ENCODE measurements around the gene LRPAP1.
A peak's percentile ranks its signal among the peaks of the same experiment; 100 is the strongest.
"Not testable (repeated sequence)": the region's sequence is repeated elsewhere in the genome, so short reads cannot be mapped to it uniquely, and the experiment has no call there.

Gene LRPAP1

DNA sequence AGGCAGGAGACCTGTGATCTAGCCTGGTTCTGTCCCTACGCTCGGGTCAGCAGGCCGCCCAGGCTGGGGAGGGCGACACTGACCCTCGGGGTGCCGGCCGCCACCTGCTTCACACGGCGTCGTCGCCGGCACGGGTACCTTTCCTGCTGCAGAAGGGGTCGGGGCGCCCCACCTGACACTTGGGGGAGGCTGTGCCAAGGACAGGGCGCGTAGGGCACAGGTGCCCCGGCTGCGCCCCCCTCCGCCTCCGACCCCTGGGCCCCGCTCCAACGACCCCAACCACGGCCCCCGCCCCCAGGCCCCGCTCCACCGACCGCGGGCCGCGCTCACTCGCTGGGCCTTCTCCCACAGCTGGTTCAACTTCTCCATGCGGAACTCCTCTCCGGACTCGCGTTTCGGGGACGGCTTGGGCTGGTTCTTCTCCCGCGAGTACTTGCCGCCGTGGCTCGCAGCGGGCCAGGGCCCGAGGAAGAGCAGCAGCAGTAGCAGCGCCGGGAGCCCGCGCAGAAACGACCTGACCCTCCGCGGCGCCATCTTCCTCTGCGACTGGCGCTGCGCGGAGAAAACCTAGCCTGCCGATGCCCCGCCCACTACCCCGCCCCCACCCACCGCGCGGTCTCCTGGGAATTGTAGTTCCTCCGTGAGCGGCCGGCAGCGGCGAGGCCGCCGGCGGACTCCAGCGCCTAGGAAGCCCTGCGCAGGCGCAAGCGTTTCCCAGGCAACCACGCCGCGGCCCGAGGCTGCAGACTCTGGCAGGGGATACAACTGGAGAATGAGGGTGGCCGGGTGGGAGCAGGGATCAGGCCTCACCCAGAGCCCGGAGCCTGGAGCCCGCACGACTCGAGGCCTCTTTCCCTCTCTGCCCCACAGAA lies at the start of gene LRPAP1:
LRPAP1 (minus strand) TSS at position 544 of the 872 bp plus-strand sequence; CDS start at position 534, 10 bp downstream.
- DNase-seq (ENCODE audit: low spot score): peak; percentile 94

DNA sequence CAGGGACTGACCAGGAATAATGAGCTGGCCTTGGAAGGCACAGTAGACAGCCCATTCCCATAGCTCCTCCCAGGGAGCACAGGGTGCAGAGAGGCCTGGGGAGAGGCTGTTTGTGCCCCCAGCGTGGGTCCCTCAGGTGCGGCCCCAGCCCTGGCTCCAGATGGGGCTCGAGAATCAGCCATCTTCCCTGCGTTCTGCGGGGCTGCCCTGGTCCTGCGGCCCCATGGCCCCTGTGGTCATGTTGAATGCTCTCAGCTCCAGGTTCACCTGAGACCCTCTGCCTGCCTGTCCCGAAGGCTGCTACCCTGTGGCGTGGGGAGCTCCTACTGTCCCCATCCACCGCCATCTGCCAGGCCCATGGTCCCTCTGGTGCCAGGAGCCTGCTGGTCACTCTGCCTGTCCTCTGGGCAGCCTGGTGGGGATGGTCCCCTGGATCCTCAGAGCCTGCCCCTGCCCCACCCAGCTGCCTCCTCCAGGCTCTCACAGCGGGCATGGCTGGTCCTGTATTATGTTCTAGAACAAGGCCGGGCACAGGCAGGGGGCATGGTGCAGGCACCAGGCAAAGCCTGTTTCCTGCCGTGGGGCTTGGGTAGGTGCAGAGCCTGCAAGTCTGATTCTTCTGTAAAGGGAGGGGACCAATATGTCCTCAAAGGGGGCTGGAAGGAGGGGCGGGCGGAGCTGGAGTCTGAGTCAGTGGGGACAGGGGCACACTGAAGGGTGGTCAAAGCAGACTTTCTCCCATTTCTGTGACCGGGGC lies 49.3 kb upstream of the LRPAP1 start:
- DNase-seq (ENCODE audit: low spot score): not testable (repeated sequence)

GRCh38 chr4:3580859-3581258 lies 48.6 kb upstream of the LRPAP1 start:
- DNase-seq (ENCODE audit: low spot score): not testable (repeated sequence)

DNA sequence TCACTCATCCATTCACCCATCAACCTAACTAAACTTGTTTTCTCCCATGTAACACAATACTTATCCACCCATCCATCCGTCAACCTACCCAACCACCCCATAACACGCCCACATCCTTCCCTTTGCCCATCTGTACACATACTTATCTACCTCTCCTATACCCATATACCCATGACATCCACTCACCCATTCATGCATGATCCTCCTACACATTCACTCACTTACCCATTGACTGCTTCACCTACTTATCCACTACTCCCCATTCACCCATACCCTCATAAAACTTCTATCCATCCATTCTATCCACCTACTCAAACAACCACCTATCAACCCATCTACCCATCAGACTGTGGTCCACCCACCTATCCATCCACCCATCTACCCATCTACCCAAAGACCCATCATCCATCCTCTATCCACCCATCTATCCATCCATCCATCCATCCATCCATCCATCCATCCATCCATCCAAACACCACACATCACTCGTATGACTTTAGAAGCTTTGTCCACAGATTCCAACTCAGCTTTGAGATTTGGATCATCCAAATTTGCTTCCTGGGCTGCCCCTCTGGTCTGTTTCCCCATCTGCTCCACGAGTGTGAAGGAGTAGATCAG lies 46.4 kb upstream of the LRPAP1 start:
- not testable (repeated sequence) for DNase-seq (ENCODE audit: low spot score)

DNA sequence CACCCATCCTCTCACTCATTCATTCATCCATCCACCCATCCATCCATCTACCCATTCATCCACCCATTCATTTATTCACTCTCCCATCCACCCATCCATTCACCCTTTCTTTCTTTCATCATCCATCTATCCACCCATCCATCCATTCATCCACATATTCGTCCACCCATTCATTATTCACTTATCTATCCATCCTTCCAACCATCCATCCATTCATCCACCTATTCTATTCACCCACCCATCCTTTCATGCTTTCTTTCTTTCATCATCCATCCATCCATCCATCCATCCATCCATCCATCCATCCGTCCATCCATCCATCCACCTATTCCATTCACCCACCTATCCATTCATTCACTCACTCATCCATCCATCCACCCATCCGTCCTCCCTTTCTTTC lies 45.8 kb upstream of the LRPAP1 start:
- not testable (repeated sequence) for DNase-seq (ENCODE audit: low spot score)

- DNase-seq (ENCODE audit: low spot score): not testable (repeated sequence)
Observed at GRCh38 chr4:3577208-3577892, 45.1 kb upstream of the LRPAP1 start.

DNA sequence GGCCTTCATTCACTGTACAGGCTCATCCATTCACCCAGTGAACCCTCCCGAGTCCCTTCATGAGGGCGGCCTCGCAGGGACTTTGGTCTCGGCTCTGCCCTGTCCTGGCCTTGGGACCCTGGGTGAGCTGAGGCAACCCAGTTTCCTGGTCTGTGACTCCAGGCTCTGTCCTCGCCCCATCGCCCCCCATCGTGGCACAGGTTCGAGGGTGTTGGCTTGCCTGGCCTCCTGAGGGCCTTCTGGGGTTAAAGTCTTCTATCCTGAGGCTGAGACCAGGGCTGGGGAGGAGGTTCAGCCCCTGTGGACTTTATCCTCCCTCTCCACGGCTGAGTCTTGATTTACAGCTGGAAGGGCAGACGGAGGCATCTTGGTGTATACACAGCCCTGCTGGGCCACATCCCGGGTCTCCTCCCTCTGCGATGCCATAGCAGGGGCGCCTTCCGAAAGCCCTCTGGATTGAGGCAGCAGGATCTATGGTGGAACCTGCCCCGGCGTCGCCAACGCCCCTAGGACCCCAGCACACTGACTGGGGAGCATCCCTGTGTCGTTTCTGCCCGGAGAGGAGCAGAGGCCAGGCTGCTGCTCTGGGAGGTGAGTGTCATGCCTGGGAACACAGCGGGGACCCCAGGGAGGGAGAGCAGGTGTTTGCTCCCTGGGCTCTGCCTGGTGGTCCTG lies 44.4 kb upstream of the LRPAP1 start:
- DNase-seq (ENCODE audit: low spot score): not testable (repeated sequence)

DNA sequence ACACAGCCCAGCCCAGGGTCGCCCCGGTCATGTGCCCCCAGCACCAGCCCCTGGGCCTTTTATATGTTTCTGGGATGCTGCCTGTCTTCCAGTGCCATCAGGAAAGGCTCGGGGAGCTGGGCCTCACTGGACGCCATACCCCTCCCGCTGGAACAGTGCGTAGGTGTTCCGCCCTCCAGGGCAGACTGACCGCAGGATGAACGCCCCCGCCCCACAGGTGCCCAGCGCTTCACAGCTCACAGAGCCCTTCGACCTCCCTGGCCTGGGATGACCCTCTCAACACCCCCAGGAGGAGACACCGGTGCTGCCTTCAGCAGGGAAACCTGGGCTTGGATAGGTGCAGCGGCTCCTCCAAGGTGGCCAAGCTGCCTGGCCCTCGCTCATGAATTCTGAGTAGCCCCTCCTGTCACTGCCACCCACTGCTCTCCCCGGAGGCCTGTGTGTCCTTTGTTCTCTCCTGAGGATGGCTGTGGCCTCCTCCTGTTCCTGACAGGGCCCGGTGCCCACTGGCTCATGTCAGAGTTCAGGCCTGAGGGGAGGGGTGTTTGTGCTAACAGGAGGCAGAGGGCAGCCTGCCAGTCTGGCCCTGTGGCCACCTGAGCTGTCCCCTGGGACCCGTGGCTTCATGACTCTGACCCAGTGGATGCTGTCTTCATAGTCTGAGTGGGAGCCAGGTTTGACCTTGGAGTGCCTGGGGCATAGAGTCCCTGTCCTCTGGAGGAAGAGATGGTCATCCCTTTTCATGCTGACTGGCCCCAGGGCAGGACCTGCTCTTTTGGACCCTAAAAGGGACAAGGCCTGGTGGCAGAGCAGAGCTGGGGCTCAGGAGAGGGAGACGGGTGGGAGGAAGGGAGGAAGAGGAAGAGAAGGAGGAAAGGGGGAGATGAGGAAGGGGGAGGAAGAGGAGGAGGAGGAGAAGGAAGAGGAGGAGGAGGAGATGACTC lies 43.5 kb upstream of the LRPAP1 start:
- DNase-seq (ENCODE audit: low spot score): not testable (repeated sequence)

DNA sequence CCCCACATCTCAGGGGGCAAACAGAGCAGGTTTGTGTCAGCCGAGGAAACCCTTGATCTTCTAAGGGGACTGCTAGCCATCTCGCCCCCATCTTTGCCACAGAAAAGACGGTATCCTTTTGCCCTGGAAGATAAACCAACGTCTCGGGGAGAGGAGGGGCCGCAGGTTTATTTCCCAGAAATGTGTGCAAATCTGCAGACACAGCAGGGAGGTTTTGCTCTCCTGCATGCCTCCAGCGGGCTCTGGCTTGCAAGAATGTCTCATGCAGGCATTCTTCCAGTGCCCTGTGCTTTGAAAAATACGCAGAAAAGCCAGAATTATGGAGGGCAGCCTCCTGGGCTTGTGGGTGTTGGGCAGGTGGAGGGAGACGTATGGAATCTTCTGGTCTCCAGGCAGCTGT lies 42.6 kb upstream of the LRPAP1 start:
- not testable (repeated sequence) for DNase-seq (ENCODE audit: low spot score)

- not testable (repeated sequence) for DNase-seq (ENCODE audit: low spot score)
Observed at GRCh38 chr4:3574346-3574745, 42.1 kb upstream of the LRPAP1 start.

- no peak for DNase-seq (ENCODE audit: low spot score)
Observed at GRCh38 chr4:3573131-3573530, 40.9 kb upstream of the LRPAP1 start.

DNA sequence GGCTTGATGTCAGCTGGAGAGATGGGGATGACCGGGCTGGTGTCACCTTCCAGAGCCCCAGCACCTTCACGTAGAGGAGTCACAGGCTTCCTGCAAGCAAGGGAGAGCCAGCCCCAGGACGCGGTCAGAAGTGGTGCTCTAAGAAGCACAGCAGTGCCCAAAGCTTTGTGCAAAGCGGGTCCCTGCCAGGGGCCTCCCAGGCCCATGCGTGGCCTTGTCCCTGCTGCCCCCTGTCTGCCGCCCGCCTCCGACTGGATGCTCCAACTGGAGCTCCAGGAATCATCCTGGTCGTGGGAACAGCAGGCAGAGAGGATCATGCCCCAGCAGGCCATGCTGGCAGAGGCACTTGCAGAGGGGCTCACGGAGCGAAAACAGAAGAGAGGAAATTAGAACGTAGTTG lies 40.1 kb upstream of the LRPAP1 start:
- DNase-seq (ENCODE audit: low spot score): no peak

DNA sequence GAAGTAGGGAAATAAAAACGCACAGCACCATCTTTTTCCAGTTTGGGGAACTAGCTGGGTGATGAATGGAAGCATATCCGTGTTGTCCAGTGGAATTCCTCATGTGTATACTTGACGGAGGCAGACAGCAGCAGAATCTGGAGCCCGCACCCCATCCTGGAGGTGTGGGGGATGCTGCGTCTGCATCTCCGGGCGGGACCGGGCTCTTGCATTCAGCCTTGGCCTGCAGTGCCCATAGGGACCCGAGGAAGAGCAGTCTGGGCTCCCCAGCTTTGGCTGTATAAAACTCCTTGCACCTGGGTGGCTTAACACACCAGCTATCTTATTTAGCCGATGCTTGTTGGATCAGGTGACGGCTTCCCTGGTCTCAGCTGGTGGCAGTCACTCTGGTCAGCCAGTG lies 39.7 kb upstream of the LRPAP1 start:
- no peak for DNase-seq (ENCODE audit: low spot score)

DNA sequence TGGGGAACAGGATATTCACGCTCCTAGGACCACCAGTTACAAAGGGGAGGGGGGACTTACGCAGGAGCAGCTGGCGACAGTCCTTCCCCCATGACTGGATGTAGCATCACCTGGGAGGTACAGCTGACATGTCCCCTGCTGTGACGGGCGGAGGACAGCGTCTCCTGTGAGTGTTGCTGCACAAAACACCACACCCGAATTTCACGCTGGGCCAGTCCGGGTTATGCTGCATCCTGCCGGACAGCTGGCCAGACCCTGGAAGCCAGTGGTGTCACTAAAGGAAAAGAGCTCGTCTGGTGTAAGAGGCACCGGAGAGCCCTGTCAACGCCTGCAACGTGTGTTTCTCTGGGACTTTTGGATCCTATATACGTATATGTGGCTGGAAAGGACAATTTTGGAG lies 38.7 kb upstream of the LRPAP1 start:
- not testable (repeated sequence) for DNase-seq (ENCODE audit: low spot score)

GRCh38 chr4:3569611-3570010 lies 37.4 kb upstream of the LRPAP1 start:
- not testable (repeated sequence) for DNase-seq (ENCODE audit: low spot score)

DNA sequence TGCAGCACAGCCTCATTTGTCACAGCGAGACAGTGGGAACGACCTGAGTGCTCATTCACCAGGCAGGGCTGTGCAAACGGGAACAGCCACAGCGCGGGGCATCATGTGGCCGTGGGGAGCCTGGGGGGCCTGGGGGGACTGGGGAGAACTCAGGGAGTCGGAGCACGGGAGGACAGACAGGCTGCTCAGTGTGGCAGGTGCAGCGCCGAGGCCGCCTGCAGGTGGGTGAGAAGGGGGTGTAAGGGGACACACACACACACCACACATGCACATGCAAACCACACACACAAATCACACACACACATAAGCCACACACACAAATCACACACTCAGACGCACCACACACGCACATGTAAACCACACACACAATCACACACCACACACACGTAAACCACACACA lies 34.5 kb upstream of the LRPAP1 start:
- DNase-seq (ENCODE audit: low spot score): not testable (repeated sequence)

GRCh38 chr4:3566301-3566700 lies 34.1 kb upstream of the LRPAP1 start:
- DNase-seq (ENCODE audit: low spot score): not testable (repeated sequence)

DNA sequence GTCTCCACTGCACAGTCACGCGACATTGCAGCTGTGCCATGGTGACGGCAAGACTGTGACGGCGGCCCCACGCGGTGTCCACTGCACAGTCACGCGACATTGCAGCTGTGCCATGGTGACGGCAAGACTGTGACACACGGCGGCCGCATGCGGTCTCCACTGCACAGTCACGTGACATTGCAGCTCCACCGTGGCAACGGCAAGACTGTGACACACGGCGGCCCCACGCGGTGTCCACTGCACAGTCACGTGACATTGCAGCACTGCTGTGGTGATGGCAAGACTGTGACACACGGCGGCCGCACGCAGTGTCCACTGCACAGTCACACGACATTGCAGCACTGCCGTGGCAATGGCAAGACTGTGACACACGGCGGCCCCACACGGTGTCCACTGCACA lies 32.7 kb upstream of the LRPAP1 start:
- DNase-seq (ENCODE audit: low spot score): not testable (repeated sequence)

DNA sequence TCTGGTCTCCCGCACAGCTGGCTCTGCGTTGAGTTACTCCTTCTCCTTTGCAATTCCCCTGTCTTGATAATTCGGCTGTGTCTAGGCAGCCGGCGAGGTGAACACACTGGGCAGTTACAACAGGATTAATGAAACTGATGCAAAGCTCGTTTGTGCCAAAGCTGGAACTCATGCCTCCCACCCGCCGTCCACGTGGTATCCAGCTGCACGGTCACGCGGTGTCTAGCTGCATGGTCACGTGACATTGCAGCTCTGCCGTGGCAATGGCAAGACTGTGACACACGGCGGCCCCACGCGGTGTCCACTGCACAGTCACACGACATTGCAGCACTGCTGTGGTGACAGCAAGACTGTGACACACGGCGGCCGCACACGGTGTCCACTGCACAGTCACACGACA lies 31.2 kb upstream of the LRPAP1 start:
- no peak for DNase-seq (ENCODE audit: low spot score)

- DNase-seq (ENCODE audit: low spot score): not testable (repeated sequence)
Observed at GRCh38 chr4:3562127-3562526, 29.9 kb upstream of the LRPAP1 start.
